HG02852 (cell line): Measurements from ENCODE around the gene PDGFC.

Experiments
- ATAC-seq: cut with Tn5 transposase; IDR thresholded peaks from one replicate; pipeline ENCODE4 v1.9.1; 2021; ENCODE audit warnings: mild to moderate bottlenecking, moderate library complexity; ENCODE audit not compliant: unreplicated experiment

PDGFC gene, protein sequence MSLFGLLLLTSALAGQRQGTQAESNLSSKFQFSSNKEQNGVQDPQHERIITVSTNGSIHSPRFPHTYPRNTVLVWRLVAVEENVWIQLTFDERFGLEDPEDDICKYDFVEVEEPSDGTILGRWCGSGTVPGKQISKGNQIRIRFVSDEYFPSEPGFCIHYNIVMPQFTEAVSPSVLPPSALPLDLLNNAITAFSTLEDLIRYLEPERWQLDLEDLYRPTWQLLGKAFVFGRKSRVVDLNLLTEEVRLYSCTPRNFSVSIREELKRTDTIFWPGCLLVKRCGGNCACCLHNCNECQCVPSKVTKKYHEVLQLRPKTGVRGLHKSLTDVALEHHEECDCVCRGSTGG

DNA sequence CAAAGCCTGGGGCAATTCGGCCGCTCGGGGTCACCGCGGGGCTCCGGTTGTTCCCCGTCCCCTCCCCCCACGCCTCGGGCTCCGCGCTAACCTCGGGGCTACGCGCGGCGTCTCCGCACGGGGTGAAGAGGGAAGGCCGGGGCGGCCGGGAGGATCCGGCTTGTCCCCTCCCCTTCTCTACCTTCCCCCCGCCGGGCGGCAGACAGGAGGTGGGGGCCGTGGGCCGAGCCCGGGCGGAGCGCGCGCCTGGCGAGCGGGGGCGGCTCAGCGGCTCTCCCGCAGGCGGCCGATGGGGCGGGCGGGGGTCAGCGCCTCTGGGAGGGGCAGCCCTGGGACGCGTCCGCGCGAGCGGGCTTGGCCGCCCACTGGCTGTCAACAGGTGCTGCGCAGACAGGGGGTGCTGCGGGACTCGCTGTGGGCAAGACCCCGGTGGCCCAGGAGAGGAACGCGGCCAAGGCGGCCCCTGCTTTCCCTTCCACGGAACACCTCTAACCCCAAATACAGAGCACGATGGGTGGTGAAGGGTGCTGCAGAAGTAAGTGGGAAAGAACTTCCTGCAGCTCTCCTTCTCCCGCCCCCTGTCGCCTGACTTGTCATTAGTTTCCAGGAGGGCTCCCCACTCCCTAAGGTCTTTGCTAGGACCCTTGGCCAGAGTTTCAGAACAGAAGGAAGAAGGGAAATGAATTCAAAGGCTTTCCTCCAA, at the start of gene PDGFC:
PDGFC (minus strand) TSS at position 124 of the 703 bp plus-strand sequence. CDS start 896 bp downstream, outside the sequence.
- no peak for ATAC-seq

DNA sequence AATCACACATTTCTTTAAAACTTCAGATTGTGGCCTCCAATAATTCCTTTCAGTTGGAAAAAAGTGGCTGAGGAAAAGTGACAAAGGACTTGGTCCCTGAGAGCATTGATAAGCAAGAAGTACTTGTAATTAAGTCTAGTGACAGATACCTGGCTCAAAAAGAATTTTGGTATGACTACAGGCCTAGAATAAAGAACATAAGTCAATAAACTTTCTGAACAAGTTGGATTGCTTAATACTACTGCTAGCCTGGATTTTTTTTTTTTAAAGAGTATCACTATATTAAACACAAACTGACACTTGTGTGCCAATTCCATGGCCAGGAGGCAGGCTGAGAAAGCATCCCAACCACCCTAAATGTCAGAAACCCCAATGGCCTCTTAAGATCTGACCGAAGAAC, 49.3 kb upstream of the PDGFC start:
- ATAC-seq = no peak

DNA sequence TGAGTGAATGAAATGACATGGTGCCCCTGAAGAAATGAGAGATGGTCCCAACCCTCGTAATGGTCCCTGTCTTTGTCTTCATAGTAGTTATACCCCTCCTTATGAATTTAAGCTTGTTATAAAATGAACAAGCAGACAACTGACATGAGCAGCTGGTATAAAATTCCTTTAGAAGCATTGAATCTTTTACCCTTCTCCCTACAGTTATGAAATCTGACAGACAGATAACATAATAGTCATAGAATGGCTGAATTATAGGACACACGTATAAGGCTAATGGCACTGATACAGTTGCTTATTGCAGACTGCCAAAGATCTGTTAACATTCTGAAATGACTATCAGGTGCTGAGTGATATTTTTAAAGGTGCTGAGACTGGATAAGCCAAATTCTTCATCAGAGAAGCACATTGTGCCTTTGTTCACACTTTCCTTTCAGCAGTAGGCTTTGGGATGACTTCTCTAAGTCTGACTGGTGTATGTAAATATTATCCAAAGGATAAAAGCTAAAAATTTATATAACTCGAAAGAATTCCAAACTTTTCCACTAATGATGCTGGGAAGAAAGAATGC, 47.4 kb upstream of the PDGFC start:
- ATAC-seq = no peak

DNA sequence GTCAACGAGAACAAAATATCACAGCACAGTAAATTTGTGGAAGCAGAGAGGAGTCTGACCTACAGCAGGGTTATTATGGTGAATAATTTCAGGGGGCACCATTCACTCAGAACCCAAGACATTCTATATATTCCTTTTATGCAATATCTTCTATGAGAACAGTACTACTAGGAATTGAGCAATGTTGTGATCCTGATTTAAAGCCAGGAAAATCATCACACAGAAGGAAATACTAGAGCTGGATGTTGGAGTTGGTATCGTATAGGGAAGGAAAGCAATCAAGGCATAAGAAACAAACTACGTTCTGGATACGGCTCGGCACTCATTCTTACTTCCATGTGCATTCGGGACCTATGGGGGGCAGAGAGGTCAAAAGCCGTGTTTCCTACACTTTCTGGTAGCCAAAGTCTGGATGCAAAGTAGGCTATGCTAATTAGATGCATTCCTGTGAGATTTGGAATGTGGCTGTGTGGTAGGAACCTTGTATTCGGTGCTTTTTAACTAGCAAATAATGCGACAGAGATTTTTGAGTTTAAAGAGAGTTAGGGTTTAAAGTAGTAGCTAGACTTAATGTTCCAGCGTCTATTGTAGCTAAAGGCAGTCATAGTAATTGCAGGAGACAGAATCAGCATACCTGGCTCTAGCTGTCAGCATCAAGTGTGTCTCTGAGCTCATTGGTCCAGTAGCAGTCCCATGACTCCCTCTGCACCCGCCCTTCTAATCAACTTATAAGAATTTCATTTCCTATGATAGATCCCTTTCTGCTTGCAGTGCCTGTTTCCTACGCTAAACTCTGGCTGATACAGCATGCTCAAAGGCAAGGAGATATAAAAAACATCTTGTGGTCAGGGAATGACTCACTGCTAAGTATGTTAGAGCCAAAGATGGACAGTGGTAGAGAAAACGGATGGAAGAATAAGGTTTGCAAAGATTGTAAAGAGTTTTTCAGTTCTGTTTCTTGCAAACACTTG, 43.3 kb upstream of the PDGFC start:
- ATAC-seq = peak; percentile 89

DNA sequence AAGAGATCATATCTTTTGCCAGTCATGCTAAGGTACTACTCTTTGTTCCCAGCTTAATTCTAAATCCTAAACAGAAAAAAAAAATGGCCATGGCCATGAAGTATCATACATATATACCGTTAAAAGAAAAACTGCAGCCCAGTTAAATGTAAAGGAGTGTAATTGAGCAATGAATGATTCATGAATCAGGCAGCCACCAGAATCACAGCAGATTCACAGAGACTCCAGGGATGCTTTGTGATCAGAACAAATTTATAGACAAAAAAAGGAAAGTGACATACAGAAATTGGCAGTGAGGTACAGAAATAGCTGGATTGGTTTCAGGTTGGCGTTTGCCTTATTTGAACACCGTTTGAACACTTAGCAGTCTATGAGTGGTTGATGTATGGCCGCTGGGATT, 42.1 kb upstream of the PDGFC start:
- ATAC-seq = no peak

DNA sequence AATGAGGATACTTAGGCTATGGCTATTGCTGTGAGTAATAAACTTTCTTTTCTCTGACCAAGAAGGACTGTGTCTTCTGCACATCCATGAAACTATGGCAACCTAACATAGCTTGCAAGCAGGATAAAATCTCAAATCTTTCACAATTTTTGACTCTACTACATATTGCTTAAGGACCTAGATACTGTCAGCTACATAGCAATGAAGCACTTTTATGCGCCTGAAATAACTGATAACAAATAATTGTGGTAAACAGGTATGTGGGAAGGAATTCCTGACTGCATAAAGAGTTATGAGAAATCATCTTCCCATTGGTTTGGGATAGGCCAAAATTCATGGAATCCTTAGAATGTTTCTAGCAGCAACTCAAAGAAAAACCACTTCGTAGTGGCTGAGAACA, 41.2 kb upstream of the PDGFC start:
- ATAC-seq = no peak

DNA sequence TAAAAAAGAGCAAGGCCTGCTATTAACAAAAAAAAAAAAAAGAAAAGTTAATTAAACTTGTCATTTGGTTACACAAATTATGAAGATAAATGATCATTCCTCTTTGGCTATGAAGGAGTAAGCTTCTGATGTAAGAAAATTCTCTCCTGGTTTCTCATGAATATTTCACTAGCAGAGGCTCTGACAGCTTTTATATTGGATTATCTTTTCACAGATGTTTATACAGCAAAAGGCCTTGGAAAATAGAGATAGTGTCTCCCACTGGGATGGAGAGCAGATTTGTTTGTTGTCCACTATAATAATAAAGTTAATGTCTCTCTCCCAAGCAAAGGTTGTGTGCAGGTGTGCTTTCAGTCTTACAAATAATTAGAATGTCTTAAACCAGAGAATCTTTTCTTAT, 40.7 kb upstream of the PDGFC start:
- ATAC-seq = no peak

DNA sequence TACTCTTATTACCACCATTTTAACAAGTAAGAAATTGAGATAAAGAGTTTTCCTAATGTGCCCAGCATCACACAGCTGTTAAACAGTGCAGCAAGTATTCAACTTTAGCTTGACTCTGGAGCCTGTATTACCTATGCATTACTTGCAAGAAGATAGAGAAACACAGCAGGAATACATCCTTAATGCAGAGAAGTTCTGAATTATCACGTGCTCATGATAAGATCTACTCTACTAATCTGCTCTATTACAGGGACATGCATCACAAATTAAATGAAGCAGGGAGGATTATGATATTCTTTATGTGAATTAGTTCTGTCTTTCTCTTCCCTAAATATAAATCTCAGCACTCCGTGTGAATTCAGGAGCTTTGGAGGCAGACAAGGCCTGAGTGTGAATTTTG, 39.0 kb upstream of the PDGFC start:
- ATAC-seq = no peak

DNA sequence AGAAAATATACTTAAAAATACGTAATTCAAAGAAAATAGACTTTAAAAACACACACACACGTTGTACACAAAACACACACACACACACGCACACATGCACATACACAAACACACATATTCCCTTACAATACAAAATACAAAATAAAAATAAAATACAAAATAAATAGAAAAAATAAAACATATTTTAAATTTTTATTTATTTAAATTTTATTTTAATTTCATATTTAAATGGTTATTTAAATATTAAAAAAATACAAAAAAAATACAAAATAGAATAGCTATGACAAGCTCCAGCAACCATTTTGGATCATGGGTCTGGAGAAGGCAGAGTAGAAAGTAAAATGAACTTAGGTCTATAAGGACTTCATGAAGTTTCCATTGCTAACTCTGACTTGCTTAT, 34.2 kb upstream of the PDGFC start:
- ATAC-seq = no peak

DNA sequence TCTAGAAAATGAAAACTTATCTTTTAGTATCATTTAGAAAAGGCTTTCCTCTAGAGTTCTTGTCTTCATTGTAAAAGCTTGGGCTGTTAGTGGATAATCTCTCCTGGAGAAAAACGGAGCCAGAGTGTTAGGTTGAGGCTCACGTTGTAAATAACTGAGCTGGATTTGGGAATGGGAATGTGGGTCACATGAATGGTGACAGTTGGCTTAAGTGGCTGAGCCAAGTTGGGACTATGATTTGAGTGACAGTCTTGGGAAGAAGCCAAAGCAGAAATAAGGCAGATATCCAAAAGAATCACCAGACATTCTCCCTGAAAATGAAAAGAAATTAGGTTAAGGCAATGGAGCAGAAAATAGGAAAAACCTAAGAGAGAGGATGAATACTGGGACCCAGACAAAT, 33.6 kb upstream of the PDGFC start:
- no peak for ATAC-seq

DNA sequence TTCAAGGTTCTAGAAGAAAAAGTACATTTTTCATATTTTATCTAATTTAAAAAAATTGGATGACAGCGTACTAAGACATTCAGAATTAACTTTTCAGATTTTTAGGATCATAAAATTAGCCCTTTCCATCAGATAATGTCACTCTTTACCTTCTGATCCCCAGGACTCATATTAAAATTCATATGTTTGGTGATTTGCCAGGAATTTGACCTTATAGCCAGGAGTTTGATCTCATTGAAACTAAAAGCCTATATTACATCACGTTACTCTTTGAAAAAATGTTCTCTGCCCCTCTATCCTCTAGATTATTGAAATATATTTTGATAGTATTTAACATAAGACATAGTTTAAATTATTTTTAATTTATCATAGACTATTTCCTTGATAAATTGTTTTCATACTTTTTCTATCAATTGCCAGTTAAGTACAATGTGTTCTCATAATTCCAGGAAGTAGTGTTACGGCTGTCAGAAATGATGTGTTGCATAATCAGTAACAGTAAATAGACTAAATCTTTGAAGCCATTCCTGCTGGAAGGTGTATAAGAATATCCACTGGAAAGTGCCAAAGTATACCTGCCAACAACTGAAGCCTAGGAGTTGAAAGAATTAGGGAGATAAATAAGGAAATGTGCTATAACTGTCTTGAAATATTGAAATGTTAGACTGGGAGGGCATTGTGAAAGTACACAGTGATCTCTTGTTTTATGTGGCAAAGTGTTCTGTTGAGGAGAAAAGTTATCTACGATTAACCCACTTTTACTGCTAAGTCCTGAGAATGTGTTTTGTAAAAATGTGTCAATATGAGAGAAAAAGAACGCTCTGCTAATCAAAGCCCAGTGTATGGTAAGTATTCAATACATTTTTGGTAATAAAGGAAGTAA, 32.9 kb upstream of the PDGFC start:
- no peak for ATAC-seq

DNA sequence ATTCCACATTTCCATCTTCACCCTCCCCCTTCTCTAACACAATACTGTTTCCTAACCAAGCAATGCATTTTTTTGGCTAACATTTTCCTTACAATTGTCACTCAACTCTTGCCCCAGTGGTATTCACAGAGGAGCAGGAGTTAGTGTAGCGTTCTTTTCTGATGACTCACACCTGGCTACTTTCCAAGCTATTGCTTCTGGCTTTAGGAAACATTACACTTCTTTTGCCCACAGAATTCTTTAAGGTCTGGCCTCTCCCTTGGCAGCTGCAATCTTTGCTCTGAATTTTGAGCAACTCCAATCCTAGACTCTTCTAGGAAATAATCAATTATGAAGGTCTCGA, 27.5 kb upstream of the PDGFC start:
- ATAC-seq = no peak

DNA sequence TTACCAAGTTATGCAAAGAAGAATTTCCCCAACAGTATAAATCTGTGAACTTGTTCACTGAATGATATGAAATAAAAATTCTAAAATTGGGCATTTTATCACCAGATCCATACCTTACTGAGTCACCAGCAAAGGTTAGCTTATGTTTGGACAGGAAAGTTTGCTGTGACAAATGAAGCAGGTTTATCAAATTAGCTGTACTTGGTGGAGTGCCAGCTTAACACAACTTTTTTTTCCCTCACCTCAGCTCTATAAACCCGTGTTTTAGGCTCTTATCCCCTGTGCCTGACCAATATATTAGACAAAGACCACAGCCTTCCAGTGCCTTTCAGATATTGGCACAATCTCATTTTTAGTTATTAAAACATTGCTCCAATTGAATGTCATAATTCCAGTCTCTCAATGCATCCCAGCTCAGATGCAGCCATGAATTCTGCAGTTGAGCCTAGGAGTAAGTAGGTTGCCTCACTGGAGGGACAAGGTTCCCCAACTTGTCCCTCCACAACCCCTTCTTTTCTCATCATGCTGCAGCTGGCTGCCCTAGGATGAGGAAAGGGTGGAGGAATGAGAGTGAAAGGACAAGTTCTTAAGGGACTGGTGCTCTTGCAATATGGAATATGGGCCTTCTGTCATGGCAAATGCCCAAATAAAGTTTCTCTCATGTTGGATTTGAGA, 27.0 kb upstream of the PDGFC start:
- no peak for ATAC-seq

DNA sequence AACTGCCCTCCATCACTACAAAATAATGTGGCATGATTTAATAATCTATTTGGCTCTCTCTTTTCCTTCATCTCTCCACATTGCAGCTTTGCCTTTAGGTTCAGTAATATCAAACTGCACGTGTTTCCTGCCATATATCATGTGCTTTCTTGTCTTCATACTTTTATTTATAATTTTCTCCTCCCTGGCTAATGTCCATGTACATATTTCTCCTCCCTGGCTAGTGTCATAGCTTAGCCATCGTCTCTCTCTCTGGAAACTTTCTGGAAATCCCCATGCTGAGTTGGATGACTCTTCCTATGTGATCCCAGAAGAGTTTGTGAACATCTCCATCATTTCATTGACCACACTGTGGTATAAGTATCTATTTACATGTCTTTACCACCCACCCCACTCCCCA, 21.3 kb upstream of the PDGFC start:
- ATAC-seq = no peak

DNA sequence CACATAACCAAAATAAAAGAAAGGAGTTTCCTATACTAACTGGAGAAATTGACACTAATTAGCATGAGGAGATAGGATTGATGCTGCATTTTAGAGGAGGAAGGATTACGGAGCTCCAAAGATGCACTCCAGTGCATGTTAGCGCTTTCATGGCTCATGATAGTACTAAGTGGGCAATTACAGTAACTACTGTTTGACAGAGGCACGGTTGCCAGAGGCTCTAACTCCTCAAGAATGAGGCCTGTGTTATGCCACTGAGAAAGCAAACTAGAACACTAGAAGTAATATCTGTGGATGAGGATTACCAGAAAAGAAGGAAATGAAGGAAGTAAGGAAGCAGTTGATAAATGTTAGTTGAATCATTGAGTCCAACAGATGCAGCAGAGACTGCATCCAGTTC, 19.6 kb upstream of the PDGFC start:
- no peak for ATAC-seq

DNA sequence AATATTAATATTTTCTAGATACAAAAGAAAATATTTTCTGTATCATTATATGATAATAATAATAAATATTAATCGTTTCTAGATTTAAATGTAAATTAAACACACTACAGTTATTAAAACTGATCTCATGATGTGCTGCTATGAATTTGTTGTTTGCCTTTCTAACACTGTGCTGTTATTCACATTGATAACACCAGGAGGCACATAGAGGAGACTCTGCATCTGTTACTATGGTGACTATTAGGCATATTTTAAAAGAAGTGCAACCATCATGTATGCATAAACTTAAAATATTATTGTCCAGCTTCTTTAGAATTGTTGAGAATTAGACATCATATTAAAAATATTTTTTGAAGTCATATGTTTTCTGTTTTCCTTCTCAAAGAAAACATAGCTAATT, 11.8 kb upstream of the PDGFC start:
- no peak for ATAC-seq

DNA sequence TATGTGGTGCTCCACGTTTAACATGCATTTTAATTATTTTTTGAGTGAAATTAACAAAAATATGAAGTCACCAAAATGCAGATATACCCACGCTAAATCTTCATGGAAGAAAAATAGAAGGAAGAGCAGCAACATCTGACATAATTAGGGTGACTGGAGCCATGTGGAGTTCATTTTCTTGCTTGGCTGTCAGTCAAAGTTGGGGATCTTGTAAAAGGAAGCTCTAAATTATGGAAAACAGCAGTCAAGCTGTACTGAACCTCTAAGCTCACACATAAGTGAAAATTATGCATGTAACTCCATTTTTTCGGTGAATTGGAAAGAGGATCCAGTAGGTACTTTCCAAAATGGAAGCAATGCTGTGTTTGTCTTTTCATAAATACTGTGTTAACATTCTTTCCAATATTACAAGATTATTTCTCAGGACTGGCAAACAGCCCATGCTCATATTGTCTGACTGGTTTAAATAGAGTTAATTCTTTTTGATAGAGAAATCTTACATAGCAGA, 9.7 kb upstream of the PDGFC start:
- no peak for ATAC-seq

DNA sequence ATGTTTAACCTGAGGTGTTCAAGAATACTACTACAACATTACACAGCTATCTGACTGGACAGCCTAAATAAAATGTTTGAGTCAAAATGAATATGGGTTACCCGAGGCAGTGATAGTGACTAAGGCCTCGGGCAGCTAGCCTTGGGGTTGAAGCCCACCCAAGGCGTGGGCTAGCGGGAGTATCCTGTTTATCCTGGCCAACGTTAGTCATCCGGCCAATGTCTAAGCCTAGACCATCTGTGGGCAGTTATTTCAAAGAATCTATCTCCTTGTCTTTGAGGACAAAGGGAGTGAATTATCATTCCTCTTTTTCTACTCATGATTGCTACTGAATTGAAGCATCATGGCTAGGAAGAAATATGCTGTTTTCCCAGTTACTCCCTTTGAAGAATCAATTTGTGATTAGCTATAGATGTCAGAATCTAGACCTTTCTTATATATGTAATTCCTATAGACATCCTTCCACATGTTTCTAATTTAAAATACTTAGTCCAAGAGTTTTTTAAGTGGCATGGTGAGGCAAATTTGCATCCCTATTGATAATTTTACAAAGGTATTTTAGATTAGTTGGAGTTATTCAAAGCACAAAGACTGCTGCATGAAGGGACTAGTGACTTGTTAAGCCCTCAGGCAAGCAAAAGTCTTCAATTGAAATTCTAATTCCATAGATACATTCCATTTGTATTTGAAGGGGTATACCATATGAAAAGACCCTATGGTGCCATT, 6.0 kb upstream of the PDGFC start:
- no peak for ATAC-seq

DNA sequence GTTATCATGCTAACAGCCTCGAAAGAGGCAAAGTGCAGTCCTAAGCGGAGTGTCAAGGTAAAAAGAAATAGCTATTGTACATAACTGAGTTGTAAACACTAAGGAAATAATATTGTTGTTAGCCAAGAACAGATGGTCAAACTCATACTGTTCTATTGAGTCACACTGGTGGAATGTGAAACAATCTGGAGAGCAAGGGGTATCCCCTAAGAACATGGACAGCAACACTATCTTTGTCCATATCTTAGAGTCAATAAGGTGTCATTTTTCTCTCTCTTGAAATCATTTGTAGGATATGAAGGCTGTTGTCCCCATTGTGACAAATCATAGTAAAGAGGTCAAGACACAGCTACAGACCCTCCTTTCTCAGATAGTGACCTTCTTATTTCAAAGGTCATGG, 4.5 kb upstream of the PDGFC start:
- ATAC-seq = no peak
